ENCODE data around the gene COMT. TPM values are rescaled to one million over a fixed set of nuclear protein-coding genes. Genes with fewer than 3 reads are reported as not detected.

Gene COMT
- total and polyA plus RNA-seq, 2 experiments from 2014 or later = 29.6 to 29.8 TPM

- TF ChIP-seq EZH2 (IDR thresholded peaks at IDR 0.05; ENCODE audit: low read depth, unreplicated experiment) (no peak), REST (IDR thresholded peaks at IDR 0.05; ENCODE audit: unreplicated experiment) (no peak), ZNF331 (CRISPR knock-in tag; IDR thresholded peaks at IDR 0.05; ENCODE audit: low read depth) (no peak), ETS1 (IDR thresholded peaks at IDR 0.05) (no peak), CREB1 (CRISPR knock-in tag; IDR thresholded peaks at IDR 0.05; ENCODE audit: low read depth) (no peak)
These were observed 68.9 kb downstream of the COMT start (continued) for GRCh38 chr22:20010307-20011122.

- Histone ChIP-seq H2AFZ (no peak overlapping the region), H4K20me1 (replicated peaks; ENCODE audit: insufficient read depth) (no peaks in the 10 kb centered on the region), H3F3A (replicated peaks; ENCODE audit: low read depth) (no peaks in the 10 kb centered on the region; the same call in 1 of the 2 replicates), H3K9me2 (ENCODE audit: insufficient read depth) (no peaks in the 10 kb centered on the region), H3K27ac (ENCODE audit: low read depth) (no peak overlapping the region), H3K4me2 (no peak overlapping the region), H3K27me3 (ENCODE audit: insufficient read depth) (peaks cover 10% of the 10 kb centered on the region), H3K36me3 (ENCODE audit: insufficient read depth) (no peaks in the 10 kb centered on the region), H3K4me3 (no peak overlapping the region), H3K4me1 (ENCODE audit: insufficient read depth) (peaks cover 3% of the 10 kb centered on the region; the same call in 1 of the 2 replicates), H3K79me2 (replicated peaks; ENCODE audit: insufficient read depth) (no peaks in the 10 kb centered on the region)
- Mint-ChIP-seq H3K27me3 (ENCODE audit: insufficient read depth, low read depth, poor library complexity) (peaks cover 10% of the 10 kb centered on the region), H3K36me3 (ENCODE audit: low read depth) (no peaks in the 10 kb centered on the region; the same call in 2 of the 3 replicates), H3K4me1 (peaks cover 9% of the 10 kb centered on the region; the same call in 2 of the 3 replicates), H3K9me3 (no peaks in the 10 kb centered on the region), H3K4me3 (no peak overlapping the region), H3K27ac (no peak overlapping the region)
- DNase-seq (ENCODE audit: low spot score) (no peak), ATAC-seq (no peak)
- TF ChIP-seq EZH2phosphoT487 (IDR thresholded peaks at IDR 0.05; ENCODE audit: unreplicated experiment) (no peak), JUNB (IDR thresholded peaks at IDR 0.05; ENCODE audit: unreplicated experiment) (no peak), CREB1 (CRISPR knock-in tag; IDR thresholded peaks at IDR 0.05; ENCODE audit: low read depth) (no peak), ZNF462 (CRISPR knock-in tag; IDR thresholded peaks at IDR 0.05) (no peak), POLR2AphosphoS5 (IDR thresholded peaks at IDR 0.05; ENCODE audit: low read depth) (no peak), ZNF331 (CRISPR knock-in tag; IDR thresholded peaks at IDR 0.05; ENCODE audit: low read depth) (no peak), STAT1 (IDR thresholded peaks at IDR 0.05; ENCODE audit: unreplicated experiment) (no peak), NANOG (IDR thresholded peaks at IDR 0.05; ENCODE audit: borderline replicate concordance) (no peak)
These were observed 69.8 kb downstream of the COMT start for GRCh38 chr22:20011123-20011992.

Data from GM23338 (cell line).